ENCODE data around the gene WDR72.
"Not testable (repeated sequence)": the region's sequence is repeated elsewhere in the genome, so short reads cannot be mapped to it uniquely, and the experiment has no call there.

The WDR72 gene

GRCh38 chr15:53588773-53589172 is 170.7 kb downstream of the WDR72 start:
- DNase-seq = peak; percentile 31

- no peak for DNase-seq
Observed at GRCh38 chr15:53586799-53587198, 172.7 kb downstream of the WDR72 start.

- no peak for DNase-seq
Observed at GRCh38 chr15:53581513-53581912, 177.9 kb downstream of the WDR72 start.

- no peak for DNase-seq
Observed at GRCh38 chr15:53580366-53580765, 179.1 kb downstream of the WDR72 start.

- no peak for DNase-seq
Observed at GRCh38 chr15:53576841-53577240, 182.6 kb downstream of the WDR72 start.

GRCh38 chr15:53573091-53573490 is 186.4 kb downstream of the WDR72 start:
- no peak for DNase-seq

GRCh38 chr15:53569751-53570480 is 189.5 kb downstream of the WDR72 start:
- no peak for DNase-seq

- DNase-seq = no peak
Observed at GRCh38 chr15:53566912-53567311, 192.6 kb downstream of the WDR72 start.

GRCh38 chr15:53565721-53566120 is 193.7 kb downstream of the WDR72 start:
- DNase-seq = no peak

GRCh38 chr15:53564647-53565046 is 194.8 kb downstream of the WDR72 start:
- no peak for DNase-seq

- no peak for DNase-seq
Observed at GRCh38 chr15:53563627-53564026, 195.8 kb downstream of the WDR72 start.

- no peak for DNase-seq
Observed at GRCh38 chr15:53559364-53560277, 199.8 kb downstream of the WDR72 start.

GRCh38 chr15:53558384-53558783 is 201.1 kb downstream of the WDR72 start:
- DNase-seq = no peak

GRCh38 chr15:53555226-53555625 is 204.2 kb downstream of the WDR72 start:
- no peak for DNase-seq

- DNase-seq = no peak
Observed at GRCh38 chr15:53549697-53550305, 209.7 kb downstream of the WDR72 start.

GRCh38 chr15:53548236-53548635 is 211.2 kb downstream of the WDR72 start:
- DNase-seq = no peak

GRCh38 chr15:53540626-53541300 is 218.7 kb downstream of the WDR72 start:
- not testable (repeated sequence) for DNase-seq

- no peak for DNase-seq
Observed at GRCh38 chr15:53539878-53540277, 219.6 kb downstream of the WDR72 start.

- DNase-seq = no peak
Observed at GRCh38 chr15:53536479-53537120, 222.9 kb downstream of the WDR72 start.

GRCh38 chr15:53535886-53536285 is 223.6 kb downstream of the WDR72 start:
- no peak for DNase-seq

GRCh38 chr15:53534105-53534839 is 225.2 kb downstream of the WDR72 start:
- no peak for DNase-seq

- DNase-seq = no peak
Observed at GRCh38 chr15:53530761-53531160, 228.7 kb downstream of the WDR72 start.

All from T1000 (cell line).